ENCODE results near the gene CAMK2A.

- TF ChIP-seq POLR2AphosphoS5 (IDR thresholded peaks at IDR 0.05; ENCODE audit: low read depth, low read length): no peak
- TF ChIP-seq TAF1 (IDR thresholded peaks at IDR 0.05; ENCODE audit: borderline replicate concordance, low read depth, low read length): no peak
- TF ChIP-seq POLR2A (IDR thresholded peaks at IDR 0.05; ENCODE audit: low read depth, low read length): no peak
These were observed 103.4 kb downstream of the CAMK2A start for GRCh38 chr5:150186137-150186536.

Data from GM12892 (cell line).